Neural cell (in vitro differentiated cells): ENCODE data around the gene FIGLA.

ENCODE experiments used
- EP300 ChIP-seq: fragments of 450-650 bp; conservative IDR thresholded peaks from 2 replicates; pipeline ENCODE4 v1.6.1; 2014; ENCODE audit warnings: antibody characterized with exemption, mild to moderate bottlenecking, moderate library complexity; ENCODE audit not compliant: poor library complexity, severe bottlenecking
- EZH2 ChIP-seq: fragments of 200-600, 300-800 bp; shearing (Covaris generic), sonication (generic); IDR thresholded peaks from 2 replicates; pipeline ENCODE4 v1.6.1; 2014; ENCODE audit warnings: antibody characterized with exemption, low read length, borderline replicate concordance, mild to moderate bottlenecking; ENCODE audit not compliant: insufficient read depth, poor library complexity, severe bottlenecking
- MXI1 ChIP-seq: fragments of 450-650 bp; conservative IDR thresholded peaks from 2 replicates; pipeline ENCODE4 v1.6.1; 2014; ENCODE audit warnings: antibody characterized with exemption, mild to moderate bottlenecking; ENCODE audit not compliant: poor library complexity, severe bottlenecking
- POLR2AphosphoS5 ChIP-seq: IDR thresholded peaks from 2 replicates; pipeline ENCODE4 v1.6.1; 2012
- RAD21 ChIP-seq: fragments of 450-650 bp; conservative IDR thresholded peaks from 2 replicates; pipeline ENCODE4 v1.6.1; 2014; ENCODE audit warnings: antibody characterized with exemption, mild to moderate bottlenecking, moderate library complexity
- SMC3 ChIP-seq: fragments of 450-650 bp; conservative IDR thresholded peaks from 2 replicates; pipeline ENCODE4 v1.6.1; 2014; ENCODE audit warnings: antibody characterized with exemption, mild to moderate bottlenecking, moderate library complexity; ENCODE audit not compliant: poor library complexity
- TAF1 ChIP-seq: IDR thresholded peaks from 2 replicates; pipeline ENCODE4 v1.6.1; 2012; ENCODE audit warnings: low read depth
- TF ChIP-seq, protein P1 (sequence below): fragments of 450-650 bp; IDR thresholded peaks from 2 replicates; pipeline ENCODE4 v1.5.1; 2014; ENCODE audit warnings: antibody characterized with exemption, mild to moderate bottlenecking, moderate library complexity; ENCODE audit not compliant: poor library complexity, severe bottlenecking
- TF ChIP-seq, protein P2 (sequence below): IDR thresholded peaks from 2 replicates; pipeline ENCODE4 v1.6.1; 2012; ENCODE audit warnings: borderline replicate concordance

DNA sequence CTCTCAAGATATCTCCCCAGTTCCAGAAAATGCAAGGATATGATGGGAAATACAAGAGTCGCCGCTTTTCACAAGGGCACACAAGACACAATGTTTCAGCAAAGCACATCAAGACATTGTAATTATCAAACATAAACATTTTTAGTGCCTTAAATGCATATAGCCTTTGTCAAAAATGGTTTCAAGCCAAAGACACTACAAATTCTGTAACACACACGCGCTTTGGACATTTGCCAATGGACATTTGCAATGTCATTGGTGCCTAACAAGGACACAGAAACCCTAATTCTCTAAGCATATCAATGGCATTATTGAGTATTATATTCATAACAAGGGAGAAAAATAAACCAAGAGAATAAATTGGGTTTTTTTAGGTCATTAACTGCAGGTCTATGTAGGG lies 38.6 kb downstream of the FIGLA start:
- TF ChIP-seq, protein P1, sequence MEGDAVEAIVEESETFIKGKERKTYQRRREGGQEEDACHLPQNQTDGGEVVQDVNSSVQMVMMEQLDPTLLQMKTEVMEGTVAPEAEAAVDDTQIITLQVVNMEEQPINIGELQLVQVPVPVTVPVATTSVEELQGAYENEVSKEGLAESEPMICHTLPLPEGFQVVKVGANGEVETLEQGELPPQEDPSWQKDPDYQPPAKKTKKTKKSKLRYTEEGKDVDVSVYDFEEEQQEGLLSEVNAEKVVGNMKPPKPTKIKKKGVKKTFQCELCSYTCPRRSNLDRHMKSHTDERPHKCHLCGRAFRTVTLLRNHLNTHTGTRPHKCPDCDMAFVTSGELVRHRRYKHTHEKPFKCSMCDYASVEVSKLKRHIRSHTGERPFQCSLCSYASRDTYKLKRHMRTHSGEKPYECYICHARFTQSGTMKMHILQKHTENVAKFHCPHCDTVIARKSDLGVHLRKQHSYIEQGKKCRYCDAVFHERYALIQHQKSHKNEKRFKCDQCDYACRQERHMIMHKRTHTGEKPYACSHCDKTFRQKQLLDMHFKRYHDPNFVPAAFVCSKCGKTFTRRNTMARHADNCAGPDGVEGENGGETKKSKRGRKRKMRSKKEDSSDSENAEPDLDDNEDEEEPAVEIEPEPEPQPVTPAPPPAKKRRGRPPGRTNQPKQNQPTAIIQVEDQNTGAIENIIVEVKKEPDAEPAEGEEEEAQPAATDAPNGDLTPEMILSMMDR, result no peak
- no peak for TF ChIP-seq POLR2AphosphoS5
- TF ChIP-seq, protein P2, sequence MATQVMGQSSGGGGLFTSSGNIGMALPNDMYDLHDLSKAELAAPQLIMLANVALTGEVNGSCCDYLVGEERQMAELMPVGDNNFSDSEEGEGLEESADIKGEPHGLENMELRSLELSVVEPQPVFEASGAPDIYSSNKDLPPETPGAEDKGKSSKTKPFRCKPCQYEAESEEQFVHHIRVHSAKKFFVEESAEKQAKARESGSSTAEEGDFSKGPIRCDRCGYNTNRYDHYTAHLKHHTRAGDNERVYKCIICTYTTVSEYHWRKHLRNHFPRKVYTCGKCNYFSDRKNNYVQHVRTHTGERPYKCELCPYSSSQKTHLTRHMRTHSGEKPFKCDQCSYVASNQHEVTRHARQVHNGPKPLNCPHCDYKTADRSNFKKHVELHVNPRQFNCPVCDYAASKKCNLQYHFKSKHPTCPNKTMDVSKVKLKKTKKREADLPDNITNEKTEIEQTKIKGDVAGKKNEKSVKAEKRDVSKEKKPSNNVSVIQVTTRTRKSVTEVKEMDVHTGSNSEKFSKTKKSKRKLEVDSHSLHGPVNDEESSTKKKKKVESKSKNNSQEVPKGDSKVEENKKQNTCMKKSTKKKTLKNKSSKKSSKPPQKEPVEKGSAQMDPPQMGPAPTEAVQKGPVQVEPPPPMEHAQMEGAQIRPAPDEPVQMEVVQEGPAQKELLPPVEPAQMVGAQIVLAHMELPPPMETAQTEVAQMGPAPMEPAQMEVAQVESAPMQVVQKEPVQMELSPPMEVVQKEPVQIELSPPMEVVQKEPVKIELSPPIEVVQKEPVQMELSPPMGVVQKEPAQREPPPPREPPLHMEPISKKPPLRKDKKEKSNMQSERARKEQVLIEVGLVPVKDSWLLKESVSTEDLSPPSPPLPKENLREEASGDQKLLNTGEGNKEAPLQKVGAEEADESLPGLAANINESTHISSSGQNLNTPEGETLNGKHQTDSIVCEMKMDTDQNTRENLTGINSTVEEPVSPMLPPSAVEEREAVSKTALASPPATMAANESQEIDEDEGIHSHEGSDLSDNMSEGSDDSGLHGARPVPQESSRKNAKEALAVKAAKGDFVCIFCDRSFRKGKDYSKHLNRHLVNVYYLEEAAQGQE, result no peak
- no peak for TF ChIP-seq MXI1
- TF ChIP-seq EZH2, result no peak
- TF ChIP-seq RAD21, result no peak
- TF ChIP-seq SMC3, result no peak
- no peak for TF ChIP-seq EP300
- no peak for TF ChIP-seq TAF1
